Ovary (tissue), 9 donors: Measurements from ENCODE around the gene B4GALNT4. TPM values are rescaled to one million over a fixed set of nuclear protein-coding genes. Genes with fewer than 3 reads are reported as not detected.

ENCODE experiments used
- DNase-seq, 5 donors: peaks; one replicate each; pipeline ENCODE4 v3.0.0-alpha.2; 2019 to 2020
- H3K27ac ChIP-seq, 2 donors: fragments of 200-600 bp; one replicate each; pipeline versions ENCODE4 v1.5.1 to v1.8.0; 2019 to 2022
- H3K27me3 ChIP-seq: fragments of 200-600 bp; one replicate; pipeline ENCODE4 v1.8.0; 2022
- H3K36me3 ChIP-seq: fragments of 200-600 bp; sonication (generic); one replicate; pipeline ENCODE4 v1.5.1; 2019
- H3K4me1 ChIP-seq: one replicate; pipeline ENCODE4 v1.8.1; 2013; ENCODE audit warnings: mild to moderate bottlenecking, moderate library complexity; ENCODE audit not compliant: insufficient read depth
- H3K4me3 ChIP-seq: fragments of 200-600 bp; sonication (generic); one replicate; pipeline ENCODE4 v1.5.1; 2017
- H3K9me3 ChIP-seq, 2 donors: fragments of 200-600 bp in 1 of 2; sonication (generic) in 1 of 2; one replicate each; pipeline versions ENCODE4 v1.5.1 to v1.8.1; 2013 to 2019; ENCODE audit warnings: mild to moderate bottlenecking in 1 of 2, moderate library complexity in 1 of 2
- EP300 ChIP-seq: sonication (generic); formaldehyde crosslinking; IDR thresholded peaks from one replicate; pipeline ENCODE4 v1.6.1; 2017; ENCODE audit warnings: antibody characterized with exemption
- POLR2A ChIP-seq: fragments of 450-650 bp; IDR thresholded peaks from one replicate; pipeline ENCODE4 v1.6.1; 2017; ENCODE audit warnings: antibody characterized with exemption, mild to moderate bottlenecking, moderate library complexity
- WGBS, 3 donors: extraction: QIAGEN DNeasy Blood & Tissue Kit in 1 of 3; methylation state at CpG; one replicate each; pipeline versions ENCODE4 v1.1.5 to v1.1.7; 2013 to 2017; 5-methylcytosine and 5-hydroxymethylcytosine counted together
- intact Hi-C, 4 donors: fragments of 100-400 bp; cut with DNase I; formaldehyde crosslinking; loops; one replicate each; pipeline versions ENCODE4 v1.11.0 to v1.15.1; 2022 to 2023
- polyA plus RNA-seq, 2 donors: library from polyadenylated mRNA; stranded (reverse); fragments of 200-250 nt in 1 of 2; fragments of 350-450 nt in 1 of 2; fragmentation: Illumina TruSeq in 1 of 2; extraction: RNeasy Lipid Tissue Mini Kit (QIAGEN cat#74804) in 1 of 2; gene quantifications; one replicate each; pipeline ENCODE4 v1.2.3, GENCODE V29; 2013 to 2014
- total RNA-seq, 7 donors: library from RNA; depleted of rRNA in 2 of 7; stranded (reverse); fragments of >200 nt in 2 of 7; fragmentation: NEBNext Ultra II Directional in 3 of 7; extraction: Animal tissue kit (Norgen Biotek cat#: 25700) in 3 of 7; gene quantifications; one replicate each; pipeline versions ENCODE4 v1.1.0 to v1.2.4, GENCODE V29; 2016 to 2023
- TF ChIP-seq, protein P1 (sequence below), 3 donors: fragments of 450-650 bp in 2 of 3; fragments of 200-600 bp in 1 of 3; IDR thresholded peaks; one replicate each; pipeline versions ENCODE4 v1.5.1 to v1.8.0; 2016 to 2022; ENCODE audit warnings: antibody characterized with exemption in 3 of 3, mild to moderate bottlenecking in 1 of 3
- donor health status: DM: no; HTN: no; CAD: no; lungs with moderate emphysema.
- donor health status: DM: no; HTN: no; CAD: no.
- donor health status: Bipolar disorder and iron deficiency.
- donor health status: DM: yes; HTN: yes; CAD: no.
- donor health status: DM: no; HTN: no; CAD: no.
- donor health status: DM: yes; HTN: yes; CAD: no.

B4GALNT4 gene
- total and polyA plus RNA-seq, 9 donors: 1.3 to 90.3 (median 52.5) TPM

DNA sequence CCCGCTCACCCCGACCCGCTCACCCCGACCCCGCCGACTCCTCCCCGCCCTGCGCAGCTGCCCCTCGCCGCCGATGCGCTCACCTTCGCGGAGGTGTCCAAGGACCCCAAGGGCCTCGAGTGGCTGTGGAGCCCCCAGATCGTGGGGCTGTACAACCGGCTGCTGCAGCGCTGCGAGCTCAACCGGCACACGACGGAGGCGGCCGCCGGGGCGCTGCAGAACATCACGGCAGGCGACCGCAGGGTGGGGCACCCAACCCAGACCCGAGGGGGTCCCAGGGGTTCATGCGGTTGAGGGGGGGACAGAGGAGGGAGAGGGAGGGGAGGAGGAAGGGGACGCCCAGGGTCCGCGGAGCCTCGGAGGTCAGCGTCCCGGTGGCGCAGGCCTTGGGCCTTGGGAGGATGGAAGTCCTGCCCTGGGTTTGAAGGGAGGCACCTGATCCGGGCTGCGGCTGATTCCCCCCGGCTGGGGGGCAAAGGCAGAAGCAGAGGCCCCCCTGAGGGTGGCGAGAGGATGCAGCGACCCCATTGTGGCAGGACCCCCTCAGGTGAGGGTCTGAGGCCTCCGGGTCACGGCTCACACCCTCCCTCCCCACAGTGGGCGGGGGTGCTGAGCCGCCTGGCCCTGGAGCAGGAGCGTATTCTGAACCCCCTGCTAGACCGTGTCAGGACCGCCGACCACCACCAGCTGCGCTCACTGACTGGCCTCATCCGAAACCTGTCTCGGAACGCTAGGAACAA, 33.9 kb downstream of the B4GALNT4 start:
- H3K4me1 ChIP-seq: no peaks in the 10 kb centered on the region
- intact Hi-C loops: no loop called here
- WGBS, 3 donors: 73 to 84% (median 82%) methylated on average over 24 to 55 of the region's 55 CpGs

DNA sequence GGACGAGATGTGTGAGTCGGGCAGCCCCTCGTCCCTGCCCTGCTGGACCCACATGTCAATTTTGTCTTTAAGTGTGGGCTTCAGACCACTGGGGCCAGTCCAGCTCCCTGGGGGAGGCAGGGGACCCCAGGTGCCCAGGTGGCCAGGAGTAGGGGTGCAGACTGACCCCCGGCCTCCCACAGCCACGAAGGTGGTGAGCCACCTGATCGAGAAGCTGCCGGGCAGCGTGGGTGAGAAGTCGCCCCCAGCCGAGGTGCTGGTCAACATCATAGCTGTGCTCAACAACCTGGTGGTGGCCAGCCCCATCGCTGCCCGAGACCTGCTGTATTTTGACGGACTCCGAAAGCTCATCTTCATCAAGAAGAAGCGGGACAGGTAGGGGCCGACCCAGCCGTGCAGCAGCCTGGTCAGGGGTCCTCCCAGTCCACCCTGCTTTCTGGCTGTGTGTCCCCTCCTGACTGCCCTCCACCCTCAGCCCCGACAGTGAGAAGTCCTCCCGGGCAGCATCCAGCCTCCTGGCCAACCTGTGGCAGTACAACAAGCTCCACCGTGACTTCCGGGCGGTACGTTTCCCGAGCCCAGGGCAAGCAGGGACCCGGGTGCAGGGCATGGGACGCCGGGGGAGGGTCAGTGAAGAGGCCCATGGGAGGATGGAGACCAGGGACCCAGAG, 34.6 kb downstream of the B4GALNT4 start:
- no peaks in the 10 kb centered on the region for H3K36me3 ChIP-seq
- peak in 2 of 5 donors; percentile 31 to 36 for DNase-seq
- H3K27ac ChIP-seq: no peak overlapping the region
- intact Hi-C loops: no loop called here
- 89 to 94% (median 89%) methylated on average over 27 of the region's 27 CpGs for WGBS, 3 donors
- H3K4me1 ChIP-seq: no peaks in the 10 kb centered on the region
- H3K27me3 ChIP-seq: no peaks in the 10 kb centered on the region
- no peak overlapping the region for H3K4me3 ChIP-seq
- TF ChIP-seq POLR2A: no peak
- no peak for TF ChIP-seq EP300
- TF ChIP-seq, protein P1, sequence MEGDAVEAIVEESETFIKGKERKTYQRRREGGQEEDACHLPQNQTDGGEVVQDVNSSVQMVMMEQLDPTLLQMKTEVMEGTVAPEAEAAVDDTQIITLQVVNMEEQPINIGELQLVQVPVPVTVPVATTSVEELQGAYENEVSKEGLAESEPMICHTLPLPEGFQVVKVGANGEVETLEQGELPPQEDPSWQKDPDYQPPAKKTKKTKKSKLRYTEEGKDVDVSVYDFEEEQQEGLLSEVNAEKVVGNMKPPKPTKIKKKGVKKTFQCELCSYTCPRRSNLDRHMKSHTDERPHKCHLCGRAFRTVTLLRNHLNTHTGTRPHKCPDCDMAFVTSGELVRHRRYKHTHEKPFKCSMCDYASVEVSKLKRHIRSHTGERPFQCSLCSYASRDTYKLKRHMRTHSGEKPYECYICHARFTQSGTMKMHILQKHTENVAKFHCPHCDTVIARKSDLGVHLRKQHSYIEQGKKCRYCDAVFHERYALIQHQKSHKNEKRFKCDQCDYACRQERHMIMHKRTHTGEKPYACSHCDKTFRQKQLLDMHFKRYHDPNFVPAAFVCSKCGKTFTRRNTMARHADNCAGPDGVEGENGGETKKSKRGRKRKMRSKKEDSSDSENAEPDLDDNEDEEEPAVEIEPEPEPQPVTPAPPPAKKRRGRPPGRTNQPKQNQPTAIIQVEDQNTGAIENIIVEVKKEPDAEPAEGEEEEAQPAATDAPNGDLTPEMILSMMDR (IDR thresholded peaks at IDR 0.05): no peak
- no peaks in the 10 kb centered on the region for H3K9me3 ChIP-seq

More for the DNA sequence above, 33.9 kb downstream of the B4GALNT4 start:
- Histone ChIP-seq H3K36me3 (no peaks in the 10 kb centered on the region), H3K27me3 (no peaks in the 10 kb centered on the region), H3K9me3 (no peaks in the 10 kb centered on the region), H3K4me3 (no peak overlapping the region), H3K27ac (no peak overlapping the region)
- peak in 2 of 5 donors; percentile 22 to 27 for DNase-seq
- TF ChIP-seq, protein P1 (IDR thresholded peaks at IDR 0.05): no peak
- TF ChIP-seq POLR2A: no peak
- TF ChIP-seq EP300: no peak

DNA sequence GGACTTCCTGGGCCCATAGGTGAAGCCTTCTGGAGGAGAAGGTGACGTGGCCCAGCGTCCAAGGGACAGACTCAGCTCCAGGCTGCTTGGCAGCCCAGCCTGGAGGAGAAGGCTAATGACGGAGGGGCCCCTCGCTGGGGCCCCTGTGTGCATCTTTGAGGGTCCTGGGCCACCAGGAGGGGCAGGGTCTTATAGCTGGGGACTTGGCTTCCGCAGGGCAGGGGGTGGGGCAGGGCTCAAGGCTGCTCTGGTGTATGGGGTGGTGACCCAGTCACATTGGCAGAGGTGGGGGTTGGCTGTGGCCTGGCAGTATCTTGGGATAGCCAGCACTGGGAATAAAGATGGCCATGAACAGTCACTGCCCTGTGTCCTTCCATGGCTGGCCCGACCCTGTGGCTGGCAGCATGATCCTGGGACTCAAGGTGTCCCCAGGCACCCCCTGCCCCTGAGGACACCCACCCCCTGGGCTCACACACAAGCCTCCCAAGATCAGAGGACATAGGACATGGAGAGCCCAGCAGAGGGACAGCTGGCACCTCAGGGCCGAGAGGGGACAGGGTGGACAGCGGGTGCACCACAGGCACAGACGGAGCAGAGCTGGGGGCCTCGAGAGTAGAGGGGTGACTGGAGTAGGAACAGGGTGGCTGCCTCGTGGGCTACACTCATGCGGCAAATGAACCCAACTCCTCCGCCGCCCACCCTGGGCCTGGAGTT, 35.4 kb downstream of the B4GALNT4 start:
- DNase-seq: peak in 2 of 5 donors; percentile 16 to 30
- H3K27me3 ChIP-seq: no peaks in the 10 kb centered on the region
- intact Hi-C loops: no loop called here
- H3K27ac ChIP-seq: no peak overlapping the region
- no peaks in the 10 kb centered on the region for H3K9me3 ChIP-seq
- 89 to 93% (median 92%) methylated on average over 14 of the region's 14 CpGs for WGBS, 3 donors
- no peaks in the 10 kb centered on the region for H3K36me3 ChIP-seq
- TF ChIP-seq POLR2A: no peak
- TF ChIP-seq, protein P1 (IDR thresholded peaks at IDR 0.05): no peak
- no peak for TF ChIP-seq EP300
- H3K4me3 ChIP-seq: no peak overlapping the region
- H3K4me1 ChIP-seq: no peaks in the 10 kb centered on the region

DNA sequence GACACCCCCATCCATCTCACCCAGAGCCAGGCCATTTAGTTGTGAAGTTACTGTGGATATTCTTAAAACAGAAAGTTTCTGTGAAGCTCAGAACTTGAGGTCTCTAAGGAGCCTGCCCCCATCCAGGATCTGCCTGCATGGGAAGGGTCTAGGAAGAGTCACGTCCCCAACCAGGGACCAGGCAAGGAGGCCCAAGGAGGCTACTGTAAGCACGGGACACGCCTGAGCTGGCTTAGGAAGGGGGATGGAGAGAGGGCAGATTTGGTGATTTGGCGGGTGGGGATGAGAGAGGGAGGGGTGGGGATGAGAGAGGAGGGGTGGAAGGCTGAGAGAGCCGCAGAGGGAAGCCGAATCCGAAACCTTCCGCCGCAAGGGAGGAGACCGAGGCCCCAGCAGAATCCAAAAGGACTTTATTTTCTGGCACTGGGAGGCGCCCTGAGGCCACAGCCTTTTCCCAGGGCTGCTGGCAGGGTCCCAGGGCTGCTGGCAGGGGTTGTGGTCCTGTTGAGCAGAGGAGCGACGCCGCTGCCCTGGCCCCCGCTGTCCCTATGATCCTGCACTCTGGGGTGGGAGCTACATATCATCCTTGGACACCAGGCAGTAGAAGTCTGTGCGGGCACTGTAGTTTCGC, 36.1 kb downstream of the B4GALNT4 start:
- peak in 1 of 5 donors; percentile 78 for DNase-seq
- Histone ChIP-seq H3K9me3 (no peaks in the 10 kb centered on the region), H3K36me3 (no peaks in the 10 kb centered on the region), H3K27ac (no peak overlapping the region), H3K4me1 (no peaks in the 10 kb centered on the region), H3K4me3 (no peak overlapping the region), H3K27me3 (no peaks in the 10 kb centered on the region)
- no peak for TF ChIP-seq POLR2A
- TF ChIP-seq, protein P1 (IDR thresholded peaks at IDR 0.05): no peak
- TF ChIP-seq EP300: no peak
- WGBS, 3 donors: 65 to 85% (median 76%) methylated on average over 17 of the region's 17 CpGs
- intact Hi-C loops: no loop called here
